Mammary epithelial cell (primary cell): ENCODE results near the gene BET1L.

Experiments
- EZH2 ChIP-seq: IDR thresholded peaks from 2 replicates; pipeline ENCODE4 v1.6.1; 2012; ENCODE audit warnings: low read length, inconsistent platforms, borderline replicate concordance
- TF ChIP-seq, protein P1 (sequence below), 2 donors: IDR thresholded peaks in 1 of 2; conservative IDR thresholded peaks in 1 of 2; 2 replicates each; pipeline ENCODE4 v1.5.1; 2011 to 2012; ENCODE audit warnings: inconsistent platforms in 2 of 2, low read length in 2 of 2, mild to moderate bottlenecking in 2 of 2, control low read depth in 1 of 2, low read depth in 1 of 2; ENCODE audit not compliant: insufficient read depth in 1 of 2; ENCODE audit errors: extremely low read depth in 1 of 2

DNA sequence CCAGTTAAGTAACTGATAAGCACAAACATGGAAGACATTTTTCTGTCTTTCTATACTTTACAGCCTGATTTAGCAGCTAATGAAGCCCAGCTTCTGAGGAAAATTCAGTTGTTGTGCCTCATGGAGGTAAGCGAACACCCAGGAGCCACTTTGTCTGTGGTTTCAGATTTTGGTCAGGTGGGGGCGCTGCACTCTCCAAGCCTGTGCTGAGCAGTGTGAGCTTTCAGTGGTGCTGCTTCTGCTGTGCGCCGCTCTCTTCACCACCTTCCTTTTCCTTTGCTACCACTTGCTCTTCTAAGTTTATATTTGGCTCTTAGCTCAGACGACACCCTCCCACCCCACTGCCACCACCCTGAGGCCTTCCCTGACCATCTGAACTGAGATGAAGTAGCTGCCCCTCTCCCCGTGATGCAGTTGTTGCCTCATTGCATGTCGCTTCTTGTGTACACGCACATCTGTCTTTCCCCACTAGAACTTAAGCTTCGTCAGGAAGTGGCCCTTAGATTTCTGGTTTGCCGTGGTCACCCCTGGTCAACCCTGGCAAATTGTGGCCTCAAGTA lies 43.6 kb upstream of the BET1L start:
- TF ChIP-seq, protein P1, sequence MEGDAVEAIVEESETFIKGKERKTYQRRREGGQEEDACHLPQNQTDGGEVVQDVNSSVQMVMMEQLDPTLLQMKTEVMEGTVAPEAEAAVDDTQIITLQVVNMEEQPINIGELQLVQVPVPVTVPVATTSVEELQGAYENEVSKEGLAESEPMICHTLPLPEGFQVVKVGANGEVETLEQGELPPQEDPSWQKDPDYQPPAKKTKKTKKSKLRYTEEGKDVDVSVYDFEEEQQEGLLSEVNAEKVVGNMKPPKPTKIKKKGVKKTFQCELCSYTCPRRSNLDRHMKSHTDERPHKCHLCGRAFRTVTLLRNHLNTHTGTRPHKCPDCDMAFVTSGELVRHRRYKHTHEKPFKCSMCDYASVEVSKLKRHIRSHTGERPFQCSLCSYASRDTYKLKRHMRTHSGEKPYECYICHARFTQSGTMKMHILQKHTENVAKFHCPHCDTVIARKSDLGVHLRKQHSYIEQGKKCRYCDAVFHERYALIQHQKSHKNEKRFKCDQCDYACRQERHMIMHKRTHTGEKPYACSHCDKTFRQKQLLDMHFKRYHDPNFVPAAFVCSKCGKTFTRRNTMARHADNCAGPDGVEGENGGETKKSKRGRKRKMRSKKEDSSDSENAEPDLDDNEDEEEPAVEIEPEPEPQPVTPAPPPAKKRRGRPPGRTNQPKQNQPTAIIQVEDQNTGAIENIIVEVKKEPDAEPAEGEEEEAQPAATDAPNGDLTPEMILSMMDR (conservative IDR thresholded peaks at IDR 0.05 in 1 of 2, IDR thresholded peaks at IDR 0.05 in 1 of 2; ENCODE audit: extremely low read depth in 1 of 2, insufficient read depth in 1 of 2, low read depth in 1 of 2, low read length in 2 of 2), result peak; percentile 56 to 62
- no peak for TF ChIP-seq EZH2
